Measurements from ENCODE around the gene ATXN7L1.

DNA sequence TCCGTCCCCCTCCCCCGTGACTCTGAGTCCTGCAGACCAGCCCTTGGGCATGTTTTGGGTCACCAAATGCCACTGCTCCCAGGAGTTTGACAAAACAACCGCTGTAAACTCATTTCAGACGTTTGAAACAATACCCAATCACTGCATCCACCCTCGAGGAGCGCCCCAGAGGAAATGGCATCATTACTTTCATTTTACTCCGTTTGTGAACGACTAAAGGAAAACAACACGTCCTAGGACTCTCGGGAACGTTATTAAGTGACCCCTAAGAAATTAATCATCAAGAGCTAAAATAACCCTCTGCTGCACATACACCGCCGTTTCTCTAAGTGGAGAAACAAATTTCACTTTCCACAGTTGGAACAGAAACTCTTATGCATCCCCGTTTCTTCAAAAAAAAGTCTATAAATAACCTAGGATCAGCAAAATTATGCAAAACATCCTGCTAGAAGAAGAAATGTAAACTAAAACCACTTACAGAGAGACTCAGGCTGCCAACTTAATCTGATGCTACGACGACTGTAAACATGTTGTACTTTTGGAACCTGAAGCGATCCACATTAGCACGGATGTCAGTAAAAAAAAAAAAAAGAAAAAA is 185.2 kb downstream of the ATXN7L1 start:
- no peak for TF ChIP-seq POLR2A (IDR thresholded peaks at IDR 0.05; ENCODE audit: low read depth, low read length)
- no peak for TF ChIP-seq TAF1 (IDR thresholded peaks at IDR 0.05; ENCODE audit: borderline replicate concordance, low read depth, low read length)
- no peak for TF ChIP-seq POLR2AphosphoS5 (IDR thresholded peaks at IDR 0.05; ENCODE audit: low read depth, low read length)
